Mesothelial cell of epicardium (in vitro differentiated cells): ENCODE results near the gene SND1. TPM values are rescaled to one million over a fixed set of nuclear protein-coding genes. Genes with fewer than 3 reads are reported as not detected.

Experiments used
- DNase-seq, 2 experiments: peaks; one replicate each; pipeline ENCODE4 v3.0.0; 2021; ENCODE audit warnings: low spot score in 2 of 2; ENCODE audit not compliant: unreplicated experiment in 2 of 2
- H3K27ac Mint-ChIP-seq: 2 replicates; pipeline ENCODE4 v1.8.0; 2021; ENCODE audit warnings: mixed read lengths
- H3K27me3 Mint-ChIP-seq: 2 replicates; pipeline ENCODE4 v1.8.0; 2021; ENCODE audit warnings: low read depth, mixed read lengths
- H3K36me3 Mint-ChIP-seq: 2 replicates; pipeline ENCODE4 v1.8.0; 2021; ENCODE audit warnings: mixed read lengths
- H3K4me1 Mint-ChIP-seq: 2 replicates; pipeline ENCODE4 v1.8.0; 2021; ENCODE audit warnings: mixed read lengths
- H3K4me3 Mint-ChIP-seq: 2 replicates; pipeline ENCODE4 v1.8.0; 2021; ENCODE audit warnings: mild to moderate bottlenecking, moderate library complexity, mixed read lengths
- H3K9me3 Mint-ChIP-seq: 2 replicates; pipeline ENCODE4 v1.8.0; 2021; ENCODE audit warnings: mixed read lengths
- CTCF ChIP-seq: fragments of 200-600 bp; sonication (generic); IDR thresholded peaks from one replicate; pipeline ENCODE4 v1.5.0; 2021; ENCODE audit warnings: antibody characterized with exemption; ENCODE audit not compliant: unreplicated experiment
- total RNA-seq: library from RNA; stranded (reverse); gene quantifications from 3 replicates; pipeline ENCODE4 v1.2.1, GENCODE V29; 2021

Gene SND1
- total RNA-seq, 1 donor from 2014 or later: 211 TPM

GRCh38 chr7:127973832-127974231 lies 321.8 kb downstream of the SND1 start:
- Mint-ChIP-seq H3K27ac (no peak overlapping the region), H3K9me3 (peaks cover 16% of the 10 kb centered on the region), H3K4me3 (no peak overlapping the region), H3K27me3 (no peaks in the 10 kb centered on the region), H3K36me3 (peaks cover 17% of the 10 kb centered on the region), H3K4me1 (peaks cover 10% of the 10 kb centered on the region)
- DNase-seq: no peak
- TF ChIP-seq CTCF: no peak

GRCh38 chr7:127974446-127975035 lies 322.5 kb downstream of the SND1 start:
- Mint-ChIP-seq H3K27ac (no peak overlapping the region), H3K27me3 (no peaks in the 10 kb centered on the region), H3K4me3 (no peak overlapping the region), H3K36me3 (peaks cover 24% of the 10 kb centered on the region), H3K9me3 (peaks cover 22% of the 10 kb centered on the region), H3K4me1 (peaks cover 10% of the 10 kb centered on the region)
- no peak for DNase-seq
- no peak for TF ChIP-seq CTCF

- H3K27me3 Mint-ChIP-seq: no peaks in the 10 kb centered on the region
- DNase-seq: no peak
- H3K4me3 Mint-ChIP-seq: no peak overlapping the region
- peaks cover 10% of the 10 kb centered on the region for H3K4me1 Mint-ChIP-seq
- no peak overlapping the region for H3K27ac Mint-ChIP-seq
- H3K9me3 Mint-ChIP-seq: peaks cover 22% of the 10 kb centered on the region
- H3K36me3 Mint-ChIP-seq: peaks cover 24% of the 10 kb centered on the region
- TF ChIP-seq CTCF: no peak
Observed at GRCh38 chr7:127976056-127976737, 324.2 kb downstream of the SND1 start.

GRCh38 chr7:127976738-127977120 lies 324.7 kb downstream of the SND1 start:
- Mint-ChIP-seq H3K36me3 (peaks cover 24% of the 10 kb centered on the region), H3K4me1 (peaks cover 10% of the 10 kb centered on the region), H3K4me3 (no peak overlapping the region), H3K9me3 (peaks cover 22% of the 10 kb centered on the region), H3K27me3 (no peaks in the 10 kb centered on the region), H3K27ac (no peak overlapping the region)
- no peak for TF ChIP-seq CTCF
- DNase-seq: no peak

- Mint-ChIP-seq H3K9me3 (peaks cover 22% of the 10 kb centered on the region), H3K27me3 (no peaks in the 10 kb centered on the region), H3K4me3 (no peak overlapping the region), H3K27ac (no peak overlapping the region), H3K36me3 (peaks cover 24% of the 10 kb centered on the region), H3K4me1 (peaks cover 10% of the 10 kb centered on the region)
- TF ChIP-seq CTCF: no peak
- no peak for DNase-seq
Observed at GRCh38 chr7:127978421-127978820, 326.4 kb downstream of the SND1 start.
